Adrenal gland (tissue), 5 donors: ENCODE measurements around the gene GTF2A1.

Source experiments
- CTCF ChIP-seq, 6 experiments: fragments of 450-650 bp in 4 of 6; fragments of 200-600 bp in 2 of 6; sonication (generic) in 1 of 6; IDR thresholded peaks; 1 replicate in 5 of 6; 2 replicates in 1 of 6; pipeline versions ENCODE4 v1.5.1 to v1.8.0; 2016 to 2021; ENCODE audit warnings: antibody characterized with exemption in 6 of 6, mild to moderate bottlenecking in 2 of 6, moderate library complexity in 1 of 6
- POLR2A ChIP-seq, 2 donors: fragments of 450-650 bp; IDR thresholded peaks; one replicate each; pipeline ENCODE4 v1.6.1; 2017; ENCODE audit warnings: antibody characterized with exemption in 2 of 2, mild to moderate bottlenecking in 2 of 2, moderate library complexity in 1 of 2
- donor health status: DM: no; HTN: no; CAD: no.

GRCh38 chr14:81219759-81220579 is 790 bp downstream of the GTF2A1 start:
- TF ChIP-seq CTCF (IDR thresholded peaks at IDR 0.05) (no peak), POLR2A (IDR thresholded peaks at IDR 0.05) (no peak)
